H1 (cell line): ENCODE results near the gene WASL. TPM values are rescaled to one million over a fixed set of nuclear protein-coding genes. Genes with fewer than 3 reads are reported as not detected.

Experiments
- CTCF ChIA-PET: fragments of 300-600 bp; sonication (Branson Sonifier 250); formaldehyde crosslinking; loops from one replicate; lab custom pipeline; 2021; ENCODE audit not compliant: partially characterized antibody; lab: Charles Lee
- POLR2A ChIA-PET: fragments of 300-600 bp; sonication (Branson Sonifier 250); formaldehyde crosslinking; loops from one replicate; lab custom pipeline; 2021; ENCODE audit warnings: inconsistent platforms; ENCODE audit not compliant: partially characterized antibody; lab: Charles Lee
- DNase-seq, 2 experiments: peaks; one replicate each; pipeline versions ENCODE4 v3.0.0 to v3.0.0-alpha.2; 2010 to 2022; ENCODE audit warnings: low spot score in 2 of 2, low read depth in 1 of 2, mixed read lengths in 1 of 2
- FAIRE-seq: peaks from 2 replicates; lab custom pipeline; 2011; peaks lifted over from hg19 to GRCh38; lab: Jason Lieb, UNC
- H2AFZ ChIP-seq: 2 replicates; pipeline ENCODE4 v1.8.1; 2012; ENCODE audit warnings: low read length, inconsistent platforms
- H2AK5ac ChIP-seq: 2 replicates; pipeline ENCODE4 v1.6.1; 2013; ENCODE audit warnings: low read depth, low read length
- H2BK120ac ChIP-seq: replicated peaks from 2 replicates; pipeline ENCODE3; 2013; ENCODE audit warnings: low read depth, low read length, inconsistent platforms
- H2BK12ac ChIP-seq: 2 replicates; pipeline ENCODE4 v1.6.1; 2013; ENCODE audit warnings: low read depth, low read length
- H2BK15ac ChIP-seq: 2 replicates; pipeline ENCODE4 v1.6.1; 2013; ENCODE audit warnings: low read length
- H2BK20ac ChIP-seq: 2 replicates; pipeline ENCODE4 v1.6.1; 2013; ENCODE audit warnings: low read length
- H2BK5ac ChIP-seq: 2 replicates; pipeline ENCODE4 v1.6.1; 2013; ENCODE audit warnings: low read depth, low read length
- H3K14ac ChIP-seq: 2 replicates; pipeline ENCODE4 v1.6.1; 2013; ENCODE audit warnings: inconsistent platforms; ENCODE audit not compliant: insufficient read length
- H3K18ac ChIP-seq: 2 replicates; pipeline ENCODE4 v1.6.1; 2013; ENCODE audit warnings: low read length; ENCODE audit errors: extremely low read depth
- H3K23ac ChIP-seq: 2 replicates; pipeline ENCODE4 v1.6.1; 2013; ENCODE audit warnings: inconsistent platforms; ENCODE audit not compliant: insufficient read length
- H3K23me2 ChIP-seq: 2 replicates; pipeline ENCODE4 v1.6.1; 2013; ENCODE audit warnings: low read depth, low read length
- H3K27ac ChIP-seq: 2 replicates; pipeline ENCODE4 v1.6.1; 2011; ENCODE audit warnings: low read depth, low read length, inconsistent platforms
- H3K27me3 ChIP-seq, 4 experiments: replicated peaks in 1 of 4; 1 replicate in 1 of 4; 2 replicates in 3 of 4; pipeline versions ENCODE4 v1.6.1 to v1.8.1; 2011 to 2013; ENCODE audit warnings: low read length in 3 of 4, mild to moderate bottlenecking in 3 of 4, inconsistent platforms in 2 of 4, mixed read lengths in 2 of 4, moderate library complexity in 1 of 4; ENCODE audit not compliant: control insufficient read depth in 3 of 4, insufficient read depth in 3 of 4; ENCODE audit errors: extremely low read depth in 1 of 4
- H3K36me3 ChIP-seq, 4 experiments: 2 replicates each; pipeline versions ENCODE4 v1.6.1 to v1.8.1; 2011 to 2013; ENCODE audit warnings: mild to moderate bottlenecking in 4 of 4, low read length in 3 of 4, moderate library complexity in 2 of 4, control low read depth in 1 of 4, inconsistent platforms in 1 of 4; ENCODE audit not compliant: insufficient read depth in 4 of 4, control insufficient read depth in 2 of 4
- H3K4ac ChIP-seq: replicated peaks from 2 replicates; pipeline ENCODE3; 2013; ENCODE audit warnings: low read length, low read depth, mixed read lengths, inconsistent platforms; ENCODE audit not compliant: insufficient read length
- H3K4me1 ChIP-seq, 4 experiments: replicated peaks in 1 of 4; 1 replicate in 1 of 4; 2 replicates in 3 of 4; pipeline versions ENCODE4 v1.6.1 to v1.8.1; 2011 to 2013; ENCODE audit warnings: low read length in 3 of 4, inconsistent platforms in 2 of 4, mixed read lengths in 1 of 4; ENCODE audit not compliant: insufficient read depth in 4 of 4, control insufficient read depth in 3 of 4
- H3K4me2 ChIP-seq, 2 experiments: 2 replicates each; pipeline versions ENCODE4 v1.6.1 to v1.8.1; 2011 to 2013; ENCODE audit warnings: low read depth in 2 of 2, low read length in 2 of 2, control low read depth in 1 of 2, inconsistent platforms in 1 of 2, mild to moderate bottlenecking in 1 of 2; ENCODE audit not compliant: insufficient read depth in 1 of 2
- H3K4me3 ChIP-seq, 4 experiments: fragments of 200-600, 300-600 bp in 1 of 4; sonication (generic), shearing (Covaris generic), sonication (Bioruptor Twin) in 1 of 4; 2 replicates each; pipeline versions ENCODE4 v1.5.1 to v1.8.1; 2011 to 2016; ENCODE audit warnings: low read length in 4 of 4, low read depth in 3 of 4, control low read depth in 2 of 4, inconsistent platforms in 2 of 4, mild to moderate bottlenecking in 2 of 4, mixed read lengths in 1 of 4, moderate library complexity in 1 of 4; ENCODE audit not compliant: insufficient read depth in 2 of 4; ENCODE audit errors: extremely low read depth in 1 of 4
- H3K56ac ChIP-seq: replicated peaks from 2 replicates; pipeline ENCODE3; 2013; ENCODE audit warnings: low read depth, mild to moderate bottlenecking, mixed read lengths, low read length, inconsistent platforms; ENCODE audit not compliant: insufficient read length
- H3K79me1 ChIP-seq: 2 replicates; pipeline ENCODE4 v1.6.1; 2013; ENCODE audit warnings: low read depth, low read length, control low read depth
- H3K79me2 ChIP-seq, 2 experiments: 2 replicates each; pipeline versions ENCODE4 v1.6.1 to v1.8.1; 2012 to 2013; ENCODE audit warnings: low read length in 2 of 2, mild to moderate bottlenecking in 2 of 2, inconsistent platforms in 1 of 2; ENCODE audit not compliant: insufficient read depth in 2 of 2, control insufficient read depth in 1 of 2
- H3K9ac ChIP-seq, 4 experiments: replicated peaks in 1 of 4; 1 replicate in 1 of 4; 2 replicates in 3 of 4; pipeline versions ENCODE4 v1.6.1 to v1.8.1; 2011 to 2013; ENCODE audit warnings: low read depth in 3 of 4, low read length in 3 of 4, control low read depth in 2 of 4, mild to moderate bottlenecking in 2 of 4, moderate library complexity in 2 of 4, inconsistent platforms in 1 of 4; ENCODE audit errors: extremely low read depth in 1 of 4
- H3K9me3 ChIP-seq, 2 experiments: 2 replicates each; pipeline versions ENCODE4 v1.6.1 to v1.8.1; 2012 to 2013; ENCODE audit warnings: mild to moderate bottlenecking in 2 of 2, moderate library complexity in 2 of 2, control low read depth in 1 of 2, inconsistent platforms in 1 of 2, low read depth in 1 of 2, low read length in 1 of 2, mixed read lengths in 1 of 2; ENCODE audit not compliant: insufficient read depth in 2 of 2
- H4K20me1 ChIP-seq, 2 experiments: replicated peaks in 1 of 2; 2 replicates each; pipeline versions ENCODE3 to v1.8.1; 2011 to 2013; ENCODE audit warnings: inconsistent platforms in 2 of 2, low read length in 2 of 2, mild to moderate bottlenecking in 1 of 2; ENCODE audit not compliant: insufficient read depth in 2 of 2, control insufficient read depth in 1 of 2
- H4K5ac ChIP-seq: 2 replicates; pipeline ENCODE4 v1.6.1; 2013; ENCODE audit warnings: low read length, low read depth, mixed read lengths, inconsistent platforms; ENCODE audit not compliant: insufficient read length
- H4K8ac ChIP-seq: 2 replicates; pipeline ENCODE4 v1.8.0; 2013; ENCODE audit warnings: mild to moderate bottlenecking, moderate library complexity, low read length, inconsistent platforms; ENCODE audit not compliant: insufficient read depth; ENCODE audit errors: extremely low read depth
- H4K91ac ChIP-seq: replicated peaks from 2 replicates; pipeline ENCODE3; 2013; ENCODE audit warnings: low read length, mixed read lengths, inconsistent platforms; ENCODE audit not compliant: insufficient read length
- EZH2 ChIP-seq: fragments of 200-600 bp; sonication (generic); IDR thresholded peaks from 2 replicates; pipeline ENCODE4 v1.7.1; 2012; ENCODE audit warnings: low read depth, mild to moderate bottlenecking, moderate library complexity, low read length, inconsistent platforms; ENCODE audit not compliant: severe bottlenecking
- GTF2F1 ChIP-seq: IDR thresholded peaks from 2 replicates; pipeline ENCODE4 v1.6.1; 2012; ENCODE audit warnings: low read depth, low read length, improper control_type of control experiment, borderline replicate concordance
- JUND ChIP-seq: IDR thresholded peaks from 2 replicates; pipeline ENCODE4 v1.6.1; 2011; ENCODE audit warnings: mild to moderate bottlenecking, improper control_type of control experiment, low read length
- SUZ12 ChIP-seq: fragments of 200-600 bp; sonication (generic); IDR thresholded peaks from 2 replicates; pipeline ENCODE4 v1.6.1; 2012; ENCODE audit warnings: mild to moderate bottlenecking, inconsistent platforms, low read length, moderate library complexity, mixed read lengths
- TCF12 ChIP-seq: IDR thresholded peaks from 2 replicates; pipeline ENCODE4 v1.6.1; 2011; ENCODE audit warnings: low read depth, mild to moderate bottlenecking, low read length
- TEAD4 ChIP-seq: IDR thresholded peaks from 2 replicates; pipeline ENCODE4 v1.6.1; 2012; ENCODE audit warnings: low read depth, low read length, inconsistent platforms, mixed read lengths
- WGBS, 2 experiments: shearing (Covaris generic) in 1 of 2; methylation state at CpG; one replicate each; pipeline versions ENCODE4 v1.1.6 to v1.1.7; 2013 to 2015; ENCODE audit warnings: low lambda C conversion rate in 2 of 2, mixed read lengths in 2 of 2, inconsistent platforms in 1 of 2, low coverage in 1 of 2, missing lambda C conversion rate in 1 of 2; ENCODE audit not compliant: insufficient replicate concordance in 2 of 2, insufficient coverage in 1 of 2, insufficient read length in 1 of 2; ENCODE audit errors: extremely low coverage in 1 of 2, missing lambda C conversion rate in 1 of 2; 5-methylcytosine and 5-hydroxymethylcytosine counted together
- polyA plus RNA-seq, 7 experiments: library from polyadenylated mRNA; depleted of rRNA in 3 of 7; stranded (reverse) in 5 of 7; unstranded in 2 of 7; fragments of >200 nt in 5 of 7; fragments of 200-250 nt in 2 of 7; gene quantifications; 1 replicate in 5 of 7; 2 replicates in 1 of 7; 4 replicates in 1 of 7; pipeline versions ENCODE4 v1.2.1 to v1.2.3, GENCODE V29; 2011 to 2013; ENCODE audit warnings: missing spikeins in 2 of 7, mixed read lengths in 2 of 7
- total RNA-seq: library from RNA; stranded (reverse); fragmentation: NEBNext Ultra II Directional; extraction: Animal tissue kit (Norgen Biotek cat#: 25700); gene quantifications from 2 replicates; pipeline ENCODE4 v1.2.1, GENCODE V29; 2021
- TF ChIP-seq, protein P1 (sequence below): IDR thresholded peaks from 2 replicates; pipeline ENCODE4 v1.6.1; 2012; ENCODE audit warnings: low read length, inconsistent platforms

The WASL gene
- total and polyA plus RNA-seq, 2 of the 8 experiments (the other 6 are each of a cell fraction or from before 2014, with no cell fraction given), result 7.7 to 38.9 TPM

- DNase-seq (no peak), FAIRE-seq (no peak)
- no peak overlapping the region for H3K4me2 ChIP-seq
- H3K27me3 ChIP-seq, result no peaks in the 10 kb centered on the region
- no peak overlapping the region for H3K56ac ChIP-seq
- H2AFZ ChIP-seq, result no peak overlapping the region
- no peak overlapping the region for H3K9ac ChIP-seq
- H2AK5ac ChIP-seq, result no peak overlapping the region
- no peaks in the 10 kb centered on the region for H3K9me3 ChIP-seq
- H3K23ac ChIP-seq, result no peak overlapping the region
- 100% methylated on average over 1 of the region's 1 CpG; no CpG with 5 or more reads in 1 of the 2 experiments for WGBS, 2 experiments
- no peak overlapping the region for H2BK12ac ChIP-seq
- H3K79me1 ChIP-seq, result no peaks in the 10 kb centered on the region
- no peak overlapping the region for H3K4ac ChIP-seq
- peaks cover 0 to 2% of the 10 kb centered on the region in 2 experiments for H4K20me1 ChIP-seq
- no peak overlapping the region for H4K5ac ChIP-seq
- no peak overlapping the region for H3K4me3 ChIP-seq
- H2BK120ac ChIP-seq, result no peak overlapping the region
- H3K23me2 ChIP-seq, result no peaks in the 10 kb centered on the region
- no peak overlapping the region for H2BK15ac ChIP-seq
- ChIA-PET POLR2A (no interaction called here), CTCF (interaction anchor here (1.2 to 2.9 kb wide), 2 partner anchors 13 to 51 kb away, joined by 3 to 10 read pairs; no protein-coding TSS in a partner anchor)
- H3K79me2 ChIP-seq, result no peaks in the 10 kb centered on the region
- no peak overlapping the region for H3K14ac ChIP-seq
- no peak overlapping the region for H2BK20ac ChIP-seq
- H2BK5ac ChIP-seq, result no peak overlapping the region
- H3K36me3 ChIP-seq, result peaks cover 0 to 60% (median 9%) of the 10 kb centered on the region in 4 experiments; a peak in 4 of 8 replicates
- no peak overlapping the region for H3K27ac ChIP-seq
- H3K4me1 ChIP-seq, result peaks cover 0 to 3% (median 1%) of the 10 kb centered on the region in 4 experiments; a peak in 3 of 7 replicates
- no peak overlapping the region for H3K18ac ChIP-seq
- H4K91ac ChIP-seq, result no peak overlapping the region
- H4K8ac ChIP-seq, result no peak overlapping the region
- no peak for TF ChIP-seq SUZ12
- TF ChIP-seq, protein P1, sequence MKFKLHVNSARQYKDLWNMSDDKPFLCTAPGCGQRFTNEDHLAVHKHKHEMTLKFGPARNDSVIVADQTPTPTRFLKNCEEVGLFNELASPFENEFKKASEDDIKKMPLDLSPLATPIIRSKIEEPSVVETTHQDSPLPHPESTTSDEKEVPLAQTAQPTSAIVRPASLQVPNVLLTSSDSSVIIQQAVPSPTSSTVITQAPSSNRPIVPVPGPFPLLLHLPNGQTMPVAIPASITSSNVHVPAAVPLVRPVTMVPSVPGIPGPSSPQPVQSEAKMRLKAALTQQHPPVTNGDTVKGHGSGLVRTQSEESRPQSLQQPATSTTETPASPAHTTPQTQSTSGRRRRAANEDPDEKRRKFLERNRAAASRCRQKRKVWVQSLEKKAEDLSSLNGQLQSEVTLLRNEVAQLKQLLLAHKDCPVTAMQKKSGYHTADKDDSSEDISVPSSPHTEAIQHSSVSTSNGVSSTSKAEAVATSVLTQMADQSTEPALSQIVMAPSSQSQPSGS, result no peak
- TF ChIP-seq GTF2F1, result no peak
- TF ChIP-seq TEAD4, result no peak
- no peak for TF ChIP-seq JUND
- no peak for TF ChIP-seq TCF12
- TF ChIP-seq EZH2, result no peak
These were observed 61.1 kb downstream of the WASL start for GRCh38 chr7:123687727-123688126.
